Endothelial cell of umbilical vein (primary cell): Measurements from ENCODE around the gene CDK6.

Source experiments
- CTCF ChIP-seq, 2 donors: IDR thresholded peaks; 1 replicate in 1 of 2; 2 replicates in 1 of 2; pipeline ENCODE4 v1.5.1; 2011; ENCODE audit warnings: low read length in 2 of 2, mild to moderate bottlenecking in 2 of 2, moderate library complexity in 2 of 2, control low read depth in 1 of 2, inconsistent platforms in 1 of 2, low read depth in 1 of 2; ENCODE audit not compliant: insufficient read depth in 1 of 2; ENCODE audit errors: extremely low read depth in 1 of 2
- EZH2 ChIP-seq: IDR thresholded peaks from 2 replicates; pipeline ENCODE4 v1.6.1; 2012; ENCODE audit warnings: borderline replicate concordance, low read depth, mild to moderate bottlenecking, moderate library complexity, low read length, inconsistent platforms; ENCODE audit not compliant: severe bottlenecking
- GATA2 ChIP-seq: IDR thresholded peaks from 2 replicates; pipeline ENCODE4 v1.7.0; 2011; ENCODE audit warnings: low read depth, mild to moderate bottlenecking, moderate library complexity, mixed read lengths, low read length; ENCODE audit not compliant: insufficient read length, insufficient read depth
- MAX ChIP-seq: IDR thresholded peaks from 2 replicates; pipeline ENCODE4 v1.6.1; 2011; ENCODE audit not compliant: insufficient read depth, insufficient read length
- POLR2AphosphoS5 ChIP-seq: IDR thresholded peaks from 2 replicates; pipeline ENCODE4 v1.6.1; 2012; ENCODE audit warnings: low read depth, mild to moderate bottlenecking, control low read depth, low read length, moderate library complexity; ENCODE audit not compliant: insufficient read depth

- no peak for TF ChIP-seq CTCF (IDR thresholded peaks at IDR 0.05; ENCODE audit: extremely low read depth in 1 of 2, insufficient read depth in 1 of 2, low read depth in 1 of 2, low read length in 2 of 2)
- TF ChIP-seq GATA2 = no peak
- TF ChIP-seq POLR2AphosphoS5 = no peak
- TF ChIP-seq MAX = no peak
- no peak for TF ChIP-seq EZH2
Measured at GRCh38 chr7:92838934-92839333, 2.6 kb upstream of the CDK6 start.
